ENCODE data around the gene CLSTN2. TPM values are rescaled to one million over a fixed set of nuclear protein-coding genes. Genes with fewer than 3 reads are reported as not detected.

CLSTN2 gene
- total RNA-seq, 4 donors from 2014 or later: 13.4 to 21.3 (median 19.4) TPM

DNA sequence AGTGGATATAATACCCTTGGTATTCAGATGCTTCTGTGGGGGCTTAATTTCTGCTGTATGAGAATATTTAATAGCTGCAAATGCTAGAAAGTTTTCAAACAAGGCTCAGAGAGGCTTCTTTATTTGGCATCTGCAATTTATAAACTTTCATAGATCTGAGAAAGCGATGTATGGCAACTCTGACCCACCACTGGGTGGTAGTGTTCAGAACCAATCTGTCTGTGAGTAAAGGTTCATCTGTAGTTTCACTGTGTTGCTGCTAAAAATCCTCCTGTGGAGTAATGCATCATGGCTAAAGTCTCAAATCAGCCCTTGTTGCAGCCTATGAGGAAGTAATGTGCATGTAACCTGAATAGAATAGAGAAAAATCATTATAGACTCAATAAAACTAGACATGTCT is 47.4 kb downstream of the CLSTN2 start:
- Histone ChIP-seq H3K4me3 (no peak overlapping the region), H3K4me1 (no peaks in the 10 kb centered on the region), H3K9me3 (no peaks in the 10 kb centered on the region), H3K36me3 (no peaks in the 10 kb centered on the region), H3K27me3 (no peaks in the 10 kb centered on the region), H3K27ac (no peak overlapping the region)
- TF ChIP-seq, protein P1, sequence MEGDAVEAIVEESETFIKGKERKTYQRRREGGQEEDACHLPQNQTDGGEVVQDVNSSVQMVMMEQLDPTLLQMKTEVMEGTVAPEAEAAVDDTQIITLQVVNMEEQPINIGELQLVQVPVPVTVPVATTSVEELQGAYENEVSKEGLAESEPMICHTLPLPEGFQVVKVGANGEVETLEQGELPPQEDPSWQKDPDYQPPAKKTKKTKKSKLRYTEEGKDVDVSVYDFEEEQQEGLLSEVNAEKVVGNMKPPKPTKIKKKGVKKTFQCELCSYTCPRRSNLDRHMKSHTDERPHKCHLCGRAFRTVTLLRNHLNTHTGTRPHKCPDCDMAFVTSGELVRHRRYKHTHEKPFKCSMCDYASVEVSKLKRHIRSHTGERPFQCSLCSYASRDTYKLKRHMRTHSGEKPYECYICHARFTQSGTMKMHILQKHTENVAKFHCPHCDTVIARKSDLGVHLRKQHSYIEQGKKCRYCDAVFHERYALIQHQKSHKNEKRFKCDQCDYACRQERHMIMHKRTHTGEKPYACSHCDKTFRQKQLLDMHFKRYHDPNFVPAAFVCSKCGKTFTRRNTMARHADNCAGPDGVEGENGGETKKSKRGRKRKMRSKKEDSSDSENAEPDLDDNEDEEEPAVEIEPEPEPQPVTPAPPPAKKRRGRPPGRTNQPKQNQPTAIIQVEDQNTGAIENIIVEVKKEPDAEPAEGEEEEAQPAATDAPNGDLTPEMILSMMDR (IDR thresholded peaks at IDR 0.05): no peak
- TF ChIP-seq EP300 (IDR thresholded peaks at IDR 0.05) (no peak), POLR2A (IDR thresholded peaks at IDR 0.05) (no peak)
- DNase-seq (ENCODE audit: low spot score in 2 of 2): no peak
- WGBS, 2 donors: 68 to 90% methylated on average over 1 of the region's 1 CpG

DNA sequence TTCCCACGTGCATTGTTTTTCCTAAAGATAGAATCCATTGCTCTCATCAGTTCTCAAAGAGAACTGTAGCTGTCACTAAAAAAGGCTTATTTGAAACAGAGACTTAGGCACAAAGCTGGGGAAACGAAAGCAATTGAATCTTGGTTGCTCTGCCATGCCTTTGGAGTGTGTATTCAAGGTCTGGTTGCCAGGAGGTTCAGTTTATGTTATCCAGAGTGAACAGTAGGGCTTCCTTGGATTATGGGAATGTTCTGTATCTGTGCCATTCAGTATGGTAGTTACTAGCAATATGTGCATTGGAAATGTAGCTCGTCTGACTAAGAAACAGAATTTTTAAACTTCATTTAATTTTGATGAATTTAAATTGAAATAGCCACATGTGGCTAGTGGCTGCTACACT is 50.6 kb downstream of the CLSTN2 start:
- H3K4me1 ChIP-seq: no peaks in the 10 kb centered on the region
- no peak overlapping the region for H3K4me3 ChIP-seq
- no peak overlapping the region for H3K27ac ChIP-seq
- H3K36me3 ChIP-seq: no peaks in the 10 kb centered on the region
- WGBS, 2 donors: 65 to 75% methylated on average over 3 of the region's 3 CpGs
- no peak for DNase-seq (ENCODE audit: low spot score in 2 of 2)
- H3K9me3 ChIP-seq: no peaks in the 10 kb centered on the region
- H3K27me3 ChIP-seq: no peaks in the 10 kb centered on the region
- TF ChIP-seq POLR2A (IDR thresholded peaks at IDR 0.05) (no peak), EP300 (IDR thresholded peaks at IDR 0.05) (no peak)
- TF ChIP-seq, protein P1 (IDR thresholded peaks at IDR 0.05): no peak

DNA sequence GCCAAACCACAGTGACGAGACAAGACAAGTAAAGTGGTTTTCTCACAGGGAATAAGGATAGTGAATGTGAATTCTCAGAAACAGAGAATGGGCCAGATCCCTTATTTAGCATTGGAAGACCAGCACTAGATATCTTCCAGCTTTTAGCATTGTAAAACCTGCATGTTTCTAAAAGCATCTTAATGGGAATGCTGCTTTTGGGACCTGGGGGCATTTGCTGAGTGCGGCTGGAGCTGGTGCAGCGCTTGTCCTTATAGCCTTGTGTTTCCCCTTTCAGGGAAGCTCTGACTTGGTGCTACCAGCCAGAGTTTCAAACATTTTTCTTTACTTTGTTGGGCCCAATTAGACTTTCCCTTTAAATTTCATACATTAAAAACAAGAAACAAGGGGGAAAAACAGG is 52.9 kb downstream of the CLSTN2 start:
- WGBS, 2 donors: 91 to 93% methylated on average over 3 of the region's 3 CpGs
- no peak for DNase-seq (ENCODE audit: low spot score in 2 of 2)
- Histone ChIP-seq H3K27me3 (no peaks in the 10 kb centered on the region), H3K9me3 (no peaks in the 10 kb centered on the region), H3K36me3 (no peaks in the 10 kb centered on the region), H3K27ac (no peak overlapping the region), H3K4me3 (no peak overlapping the region), H3K4me1 (no peaks in the 10 kb centered on the region)
- TF ChIP-seq, protein P1 (IDR thresholded peaks at IDR 0.05): no peak
- TF ChIP-seq EP300 (IDR thresholded peaks at IDR 0.05) (no peak), POLR2A (IDR thresholded peaks at IDR 0.05) (no peak)

DNA sequence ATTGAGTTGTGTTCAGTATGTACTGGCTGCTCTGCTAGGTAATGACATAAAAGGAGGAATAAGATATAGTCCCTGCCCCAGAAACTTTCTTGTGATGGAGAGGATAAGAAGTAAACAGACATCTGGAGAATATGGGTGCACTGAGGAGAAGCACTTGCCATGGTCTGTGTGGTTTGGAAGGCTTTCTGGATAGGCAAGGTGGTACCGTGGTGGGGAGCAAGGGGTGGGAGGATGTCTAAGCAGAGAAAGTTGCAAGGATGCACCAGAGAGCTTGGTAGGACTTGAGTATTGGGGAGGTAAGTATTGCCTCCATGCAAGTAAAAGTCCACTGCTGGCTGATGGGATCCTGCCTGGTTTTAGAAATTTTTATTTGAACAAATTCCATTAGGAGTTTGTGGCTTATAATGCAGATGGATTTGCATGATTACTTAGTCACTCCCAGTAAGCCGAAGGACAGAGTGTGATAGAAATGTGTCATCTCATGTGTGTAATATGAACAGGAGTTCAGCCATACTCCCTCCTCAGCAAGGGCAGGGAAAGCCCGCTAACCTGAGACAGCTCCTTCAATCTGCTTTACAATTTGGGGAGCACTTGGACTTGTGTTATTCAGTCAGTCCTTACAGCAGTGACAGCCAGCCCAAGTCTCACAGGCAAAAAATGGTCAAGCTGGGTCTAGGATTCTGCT is 53.6 kb downstream of the CLSTN2 start:
- H3K27me3 ChIP-seq: no peaks in the 10 kb centered on the region
- DNase-seq (ENCODE audit: low spot score in 2 of 2): no peak
- no peaks in the 10 kb centered on the region for H3K4me1 ChIP-seq
- no peaks in the 10 kb centered on the region for H3K9me3 ChIP-seq
- 86 to 96% methylated on average over 3 of the region's 3 CpGs for WGBS, 2 donors
- H3K27ac ChIP-seq: no peak overlapping the region
- no peaks in the 10 kb centered on the region for H3K36me3 ChIP-seq
- H3K4me3 ChIP-seq: no peak overlapping the region
- TF ChIP-seq POLR2A (IDR thresholded peaks at IDR 0.05): no peak
- no peak for TF ChIP-seq EP300 (IDR thresholded peaks at IDR 0.05)
- TF ChIP-seq, protein P1 (IDR thresholded peaks at IDR 0.05): no peak

DNA sequence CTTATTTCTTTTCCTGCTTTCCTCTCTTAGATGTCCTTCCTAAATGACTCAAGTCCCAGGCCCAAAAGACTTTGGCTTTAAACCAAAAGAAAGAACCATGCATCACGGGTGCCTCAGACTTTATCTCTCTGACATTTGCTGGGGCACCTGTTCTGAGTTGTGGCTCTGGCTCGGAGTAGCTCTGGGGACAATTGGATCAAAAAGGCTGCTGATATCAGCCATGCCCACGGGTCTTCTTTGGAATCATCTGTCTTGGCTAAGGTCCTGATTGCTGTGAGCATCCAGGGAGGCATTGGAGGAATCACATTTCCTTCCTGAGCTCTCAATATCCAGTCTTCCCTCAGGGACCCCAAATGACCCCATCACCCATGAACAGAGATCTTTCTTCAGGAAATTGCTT is 59.9 kb downstream of the CLSTN2 start:
- no peaks in the 10 kb centered on the region for H3K27me3 ChIP-seq
- WGBS, 2 donors: 43 to 56% methylated on average over 3 of the region's 3 CpGs
- DNase-seq (ENCODE audit: low spot score in 2 of 2): no peak
- H3K4me1 ChIP-seq: no peaks in the 10 kb centered on the region
- H3K9me3 ChIP-seq: no peaks in the 10 kb centered on the region
- H3K27ac ChIP-seq: no peak overlapping the region
- H3K36me3 ChIP-seq: no peaks in the 10 kb centered on the region
- TF ChIP-seq, protein P1 (IDR thresholded peaks at IDR 0.05): no peak
- TF ChIP-seq EP300 (IDR thresholded peaks at IDR 0.05): no peak
- TF ChIP-seq POLR2A (IDR thresholded peaks at IDR 0.05): no peak
- no peak overlapping the region for H3K4me3 ChIP-seq

Measured in tibial nerve (tissue), 4 donors.